ENCODE measurements around the gene GPR137.

DNA sequence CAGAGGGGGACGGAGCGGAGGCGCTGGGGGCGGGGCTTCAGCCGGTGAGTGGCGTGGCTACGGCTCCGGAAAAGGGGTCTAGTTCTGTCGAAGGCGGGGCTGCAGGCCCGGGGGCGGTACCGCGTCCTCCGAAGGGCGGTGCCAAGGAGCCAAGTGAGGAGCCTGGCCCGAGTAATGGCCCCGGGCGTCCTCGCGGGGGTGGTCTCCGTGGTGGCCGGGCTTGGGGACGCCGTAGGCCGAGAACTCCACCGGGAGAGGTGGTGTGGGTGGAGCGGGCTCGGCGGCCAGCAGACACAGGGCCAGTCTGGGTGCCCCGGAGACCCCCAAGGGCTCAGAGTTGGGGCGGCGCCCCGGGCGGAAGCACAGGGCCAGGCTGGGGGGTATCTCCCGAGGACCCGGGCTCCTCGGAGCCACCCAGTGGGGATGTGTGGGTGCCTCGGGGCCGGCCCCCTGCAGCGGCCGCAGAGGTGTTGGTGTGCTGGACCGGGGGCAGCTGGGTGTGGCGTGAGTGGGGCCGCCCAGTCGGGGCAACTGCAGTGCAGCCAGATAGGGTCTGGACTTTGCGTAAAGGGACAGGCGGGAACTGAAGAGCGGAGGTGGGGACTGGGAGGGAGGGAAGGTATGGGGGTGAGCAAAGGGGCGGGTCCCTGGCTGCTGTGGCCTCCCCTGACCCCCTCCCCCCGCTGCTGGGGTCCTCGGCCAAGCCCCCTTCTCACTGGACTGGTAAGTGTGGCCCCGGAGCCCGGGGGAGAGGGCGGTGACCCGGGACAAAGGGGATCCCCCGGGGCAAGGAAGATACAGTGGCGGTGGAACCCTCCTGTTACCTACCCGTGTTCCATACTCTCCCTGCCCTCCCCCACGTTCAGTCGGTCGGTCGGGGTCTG is 43.9 kb upstream of the GPR137 start:
- TF ChIP-seq, protein P1, sequence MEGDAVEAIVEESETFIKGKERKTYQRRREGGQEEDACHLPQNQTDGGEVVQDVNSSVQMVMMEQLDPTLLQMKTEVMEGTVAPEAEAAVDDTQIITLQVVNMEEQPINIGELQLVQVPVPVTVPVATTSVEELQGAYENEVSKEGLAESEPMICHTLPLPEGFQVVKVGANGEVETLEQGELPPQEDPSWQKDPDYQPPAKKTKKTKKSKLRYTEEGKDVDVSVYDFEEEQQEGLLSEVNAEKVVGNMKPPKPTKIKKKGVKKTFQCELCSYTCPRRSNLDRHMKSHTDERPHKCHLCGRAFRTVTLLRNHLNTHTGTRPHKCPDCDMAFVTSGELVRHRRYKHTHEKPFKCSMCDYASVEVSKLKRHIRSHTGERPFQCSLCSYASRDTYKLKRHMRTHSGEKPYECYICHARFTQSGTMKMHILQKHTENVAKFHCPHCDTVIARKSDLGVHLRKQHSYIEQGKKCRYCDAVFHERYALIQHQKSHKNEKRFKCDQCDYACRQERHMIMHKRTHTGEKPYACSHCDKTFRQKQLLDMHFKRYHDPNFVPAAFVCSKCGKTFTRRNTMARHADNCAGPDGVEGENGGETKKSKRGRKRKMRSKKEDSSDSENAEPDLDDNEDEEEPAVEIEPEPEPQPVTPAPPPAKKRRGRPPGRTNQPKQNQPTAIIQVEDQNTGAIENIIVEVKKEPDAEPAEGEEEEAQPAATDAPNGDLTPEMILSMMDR (IDR thresholded peaks at IDR 0.05) = no peak
- no peak for TF ChIP-seq ZFX (IDR thresholded peaks at IDR 0.05; ENCODE audit: borderline replicate concordance)
